Activated B cell treated with CpG ODN at 0.5 μM for 24 hours (primary cell): ENCODE data around the gene GPRIN3. TPM values are rescaled to one million over a fixed set of nuclear protein-coding genes. Genes with fewer than 3 reads are reported as not detected.

Source experiments
- ATAC-seq: fragments of 200-7000 bp; cut with Tn5 transposase; one replicate; pipeline ENCODE4 v1.10.0; 2021; ENCODE audit warnings: low read depth, mild to moderate bottlenecking, moderate library complexity
- CTCF ChIA-PET: fragments of 350-600 bp; sonication (Branson Sonifier 250); formaldehyde crosslinking; loops from one replicate; lab custom pipeline; 2021; ENCODE audit warnings: antibody characterized with exemption; lab: Charles Lee
- POLR2A ChIA-PET: fragments of 350-600 bp; sonication (Branson Sonifier 250); formaldehyde crosslinking; loops from one replicate; lab custom pipeline; 2021; ENCODE audit warnings: antibody characterized with exemption; lab: Charles Lee
- DNase-seq: peaks from one replicate; pipeline ENCODE4 v3.0.0; 2022
- H3K27ac Mint-ChIP-seq: one replicate; pipeline ENCODE4 v1.8.0; 2020; ENCODE audit warnings: mixed read lengths
- H3K27me3 Mint-ChIP-seq: one replicate; pipeline ENCODE4 v1.8.0; 2021; ENCODE audit warnings: mixed read lengths
- H3K36me3 Mint-ChIP-seq: one replicate; pipeline ENCODE4 v1.8.0; 2021; ENCODE audit warnings: low read depth, mixed read lengths
- H3K4me1 Mint-ChIP-seq: one replicate; pipeline ENCODE4 v1.8.0; 2021; ENCODE audit warnings: mixed read lengths
- H3K4me3 Mint-ChIP-seq: one replicate; pipeline ENCODE4 v1.8.0; 2020; ENCODE audit warnings: mild to moderate bottlenecking, mixed read lengths
- H3K9me3 Mint-ChIP-seq: one replicate; pipeline ENCODE4 v1.8.0; 2020; ENCODE audit warnings: mixed read lengths
- CTCF ChIP-seq: fragments of 200-600 bp; IDR thresholded peaks from one replicate; pipeline ENCODE4 v1.8.0; 2022; ENCODE audit warnings: antibody characterized with exemption, mild to moderate bottlenecking
- intact Hi-C: fragments of 100-400 bp; cut with micrococcal nuclease; formaldehyde crosslinking; loops from one replicate; pipeline ENCODE4 v1.15.1; 2024
- total RNA-seq: library from RNA; stranded (reverse); gene quantifications from 2 replicates; pipeline ENCODE4 v1.2.3, GENCODE V29; 2022

GPRIN3 gene
- total RNA-seq, 1 donor from 2014 or later = 1.8 TPM

GRCh38 chr4:89336818-89337420 is 29.3 kb upstream of the GPRIN3 start:
- intact Hi-C loops = no loop called here
- ChIA-PET POLR2A (no interaction called here), CTCF (no interaction called here)
- DNase-seq (no peak), ATAC-seq (no peak)
- H3K27ac Mint-ChIP-seq = no peak overlapping the region
- no peaks in the 10 kb centered on the region for H3K4me1 Mint-ChIP-seq
- no peak for TF ChIP-seq CTCF
- peaks cover 2% of the 10 kb centered on the region for H3K27me3 Mint-ChIP-seq
- no peaks in the 10 kb centered on the region for H3K9me3 Mint-ChIP-seq
- no peaks in the 10 kb centered on the region for H3K36me3 Mint-ChIP-seq
- no peak overlapping the region for H3K4me3 Mint-ChIP-seq

- ATAC-seq (no peak), DNase-seq (no peak)
- H3K27ac Mint-ChIP-seq = no peak overlapping the region
- ChIA-PET POLR2A (no interaction called here), CTCF (no interaction called here)
- H3K36me3 Mint-ChIP-seq = no peaks in the 10 kb centered on the region
- intact Hi-C loops = no loop called here
- TF ChIP-seq CTCF = no peak
- no peaks in the 10 kb centered on the region for H3K9me3 Mint-ChIP-seq
- peaks cover 2% of the 10 kb centered on the region for H3K27me3 Mint-ChIP-seq
- H3K4me3 Mint-ChIP-seq = no peak overlapping the region
- H3K4me1 Mint-ChIP-seq = peaks cover 7% of the 10 kb centered on the region
These were observed 27.2 kb upstream of the GPRIN3 start for GRCh38 chr4:89334830-89335229.

GRCh38 chr4:89334311-89334710 is 26.7 kb upstream of the GPRIN3 start:
- TF ChIP-seq CTCF = no peak
- peaks cover 2% of the 10 kb centered on the region for H3K27me3 Mint-ChIP-seq
- CTCF ChIA-PET = no interaction called here
- H3K27ac Mint-ChIP-seq = no peak overlapping the region
- H3K4me1 Mint-ChIP-seq = peaks cover 7% of the 10 kb centered on the region
- no peak for DNase-seq
- H3K9me3 Mint-ChIP-seq = no peaks in the 10 kb centered on the region
- intact Hi-C loops = no loop called here
- POLR2A ChIA-PET = no interaction called here
- no peaks in the 10 kb centered on the region for H3K36me3 Mint-ChIP-seq
- H3K4me3 Mint-ChIP-seq = no peak overlapping the region
- no peak for ATAC-seq

GRCh38 chr4:89331686-89332544 is 24.3 kb upstream of the GPRIN3 start:
- no peaks in the 10 kb centered on the region for H3K9me3 Mint-ChIP-seq
- intact Hi-C loops = no loop called here
- ATAC-seq (no peak), DNase-seq (no peak)
- CTCF ChIA-PET = no interaction called here
- peaks cover 7% of the 10 kb centered on the region for H3K4me1 Mint-ChIP-seq
- H3K4me3 Mint-ChIP-seq = no peak overlapping the region
- no peaks in the 10 kb centered on the region for H3K36me3 Mint-ChIP-seq
- POLR2A ChIA-PET = no interaction called here
- peak overlapping the region; percentile 56 for H3K27ac Mint-ChIP-seq
- no peaks in the 10 kb centered on the region for H3K27me3 Mint-ChIP-seq
- no peak for TF ChIP-seq CTCF

- H3K27ac Mint-ChIP-seq = no peak overlapping the region
- H3K4me1 Mint-ChIP-seq = peaks cover 7% of the 10 kb centered on the region
- no peaks in the 10 kb centered on the region for H3K27me3 Mint-ChIP-seq
- POLR2A ChIA-PET = no interaction called here
- TF ChIP-seq CTCF = no peak
- DNase-seq (no peak), ATAC-seq (no peak)
- CTCF ChIA-PET = no interaction called here
- no peak overlapping the region for H3K4me3 Mint-ChIP-seq
- intact Hi-C loops = no loop called here
- no peaks in the 10 kb centered on the region for H3K36me3 Mint-ChIP-seq
- no peaks in the 10 kb centered on the region for H3K9me3 Mint-ChIP-seq
These were observed 23.6 kb upstream of the GPRIN3 start for GRCh38 chr4:89331197-89331596.
